Raji (cell line): ENCODE results near the gene SUGCT.

ENCODE experiments used
- POLR2A ChIP-seq: IDR thresholded peaks from 2 replicates; pipeline ENCODE4 v1.6.1; 2011; ENCODE audit warnings: low read depth, low read length, control low read depth; ENCODE audit not compliant: insufficient read depth

The SUGCT gene

DNA sequence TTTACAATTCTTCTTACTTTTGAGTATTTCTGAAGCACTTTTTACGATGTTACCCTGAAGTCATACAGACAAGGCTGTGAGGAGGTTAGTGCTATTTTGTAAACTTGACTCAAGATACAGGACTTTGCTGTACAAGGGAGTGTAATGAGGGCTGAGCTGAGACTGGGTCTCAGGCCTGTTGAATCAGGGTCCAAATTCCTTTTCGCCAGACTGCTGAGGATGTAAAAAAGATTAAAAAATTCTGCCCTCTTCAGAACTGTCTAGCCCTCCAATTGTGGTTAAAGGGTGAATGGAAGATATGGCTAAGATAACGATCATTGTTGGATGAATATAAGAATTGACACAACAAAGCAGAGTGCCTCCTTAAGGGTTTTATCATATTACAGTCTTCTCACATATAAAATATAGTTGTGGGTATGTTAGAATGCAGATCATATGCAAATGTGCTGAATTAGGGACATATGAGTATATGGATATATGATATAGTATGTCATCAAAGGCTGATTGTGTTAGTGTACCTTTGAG lies 165.4 kb downstream of the SUGCT start:
- TF ChIP-seq POLR2A, result no peak

DNA sequence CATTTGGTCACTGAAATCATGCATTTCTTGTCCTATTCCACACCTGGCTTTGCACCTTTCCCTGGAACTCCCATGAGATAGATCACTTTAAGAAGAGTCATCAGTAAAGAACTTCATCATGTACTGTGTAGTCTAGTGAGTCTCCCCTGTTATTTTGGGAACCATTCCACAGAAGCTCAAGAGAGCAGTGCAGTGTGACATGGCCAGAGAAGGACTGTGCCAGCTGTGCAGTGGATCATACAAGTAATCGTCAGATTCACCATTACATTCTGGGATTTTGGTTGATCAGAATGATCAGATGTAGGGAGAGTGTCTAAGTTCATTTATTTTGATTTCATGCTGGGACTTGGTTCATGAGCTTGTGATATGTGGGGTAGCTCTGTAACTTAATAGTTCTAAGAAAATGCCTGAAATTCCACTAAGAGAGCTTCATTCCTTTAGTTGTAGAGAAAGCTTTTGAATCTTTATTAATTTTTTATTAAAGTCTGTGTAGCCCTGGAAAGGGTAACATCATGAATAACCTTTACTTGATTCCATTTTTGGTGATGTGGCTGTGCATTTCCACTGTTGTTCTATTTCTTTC lies 166.8 kb downstream of the SUGCT start:
- no peak for TF ChIP-seq POLR2A

DNA sequence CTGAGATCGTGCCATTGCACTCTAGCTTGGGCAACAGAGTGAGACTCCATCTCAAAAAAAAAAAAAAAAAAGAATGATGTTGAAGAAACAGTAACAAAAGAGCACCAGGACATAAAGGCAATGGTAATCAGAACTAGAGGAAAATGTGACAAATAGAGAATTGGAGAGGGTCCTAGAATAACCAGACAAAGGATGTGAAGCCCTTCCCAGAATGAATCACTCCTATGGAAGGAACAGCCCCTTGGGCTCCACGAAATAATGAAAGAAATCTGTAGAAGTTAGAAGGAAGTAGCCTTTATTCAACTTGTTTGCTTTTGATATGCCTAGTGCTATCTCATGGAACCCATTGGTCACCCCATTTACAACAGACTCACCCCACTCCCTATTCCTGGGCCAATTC lies 169.2 kb downstream of the SUGCT start:
- TF ChIP-seq POLR2A, result no peak

DNA sequence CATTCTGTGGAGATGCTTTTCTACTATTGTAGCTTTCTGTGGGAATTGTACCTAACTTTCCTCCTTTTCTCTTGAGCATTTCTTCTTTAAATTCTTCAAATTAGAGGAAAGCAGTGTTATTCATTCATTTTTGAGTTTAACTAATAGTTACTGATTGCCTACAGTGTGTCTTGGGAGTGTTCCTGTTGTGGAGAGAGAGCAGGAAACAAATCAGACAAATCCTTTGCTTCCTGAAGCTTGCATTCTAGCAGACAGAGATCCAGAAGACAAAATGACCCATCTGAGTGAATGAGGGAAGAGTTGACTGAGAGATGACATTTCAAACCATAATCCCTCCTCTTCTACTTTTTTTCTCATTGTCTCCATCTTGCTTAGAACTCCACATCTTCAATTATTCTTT lies 170.4 kb downstream of the SUGCT start:
- TF ChIP-seq POLR2A, result no peak

DNA sequence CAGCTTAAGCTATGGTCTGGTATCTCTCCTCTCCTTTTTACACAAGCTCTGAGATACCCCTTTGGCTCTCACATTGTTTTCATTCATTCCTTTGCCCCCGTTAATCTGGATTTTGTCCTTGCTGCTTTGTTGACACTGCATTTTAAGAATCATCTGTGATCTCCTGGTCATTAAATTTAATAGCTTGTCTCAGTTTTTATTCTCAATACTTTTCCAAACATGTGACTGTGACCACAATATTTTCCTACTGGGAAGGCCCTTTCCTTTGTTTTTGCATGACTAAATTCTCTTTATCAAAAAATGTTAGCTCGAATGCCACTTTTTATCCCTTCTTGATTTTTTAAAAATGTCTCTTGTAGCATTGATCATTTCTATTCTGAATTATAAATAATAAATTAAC lies 171.2 kb downstream of the SUGCT start:
- no peak for TF ChIP-seq POLR2A

DNA sequence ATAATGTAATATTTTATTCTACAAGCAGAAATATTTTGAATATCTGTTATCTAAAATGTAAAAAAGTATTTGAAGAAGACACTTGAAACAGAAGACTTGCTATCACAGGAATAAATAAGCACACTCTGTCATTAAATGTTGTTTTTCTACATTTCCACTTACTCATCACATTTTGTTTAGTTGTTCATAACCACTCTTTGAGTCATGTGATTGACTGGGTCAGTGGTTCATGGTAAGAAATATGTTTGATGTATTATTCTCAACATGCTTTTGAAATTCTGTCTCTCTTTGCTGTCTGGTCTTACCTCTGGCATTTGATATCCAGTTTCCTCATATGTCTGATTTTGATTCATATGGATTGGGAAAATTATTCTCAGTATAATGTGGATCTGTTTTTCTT lies 171.8 kb downstream of the SUGCT start:
- TF ChIP-seq POLR2A, result no peak

DNA sequence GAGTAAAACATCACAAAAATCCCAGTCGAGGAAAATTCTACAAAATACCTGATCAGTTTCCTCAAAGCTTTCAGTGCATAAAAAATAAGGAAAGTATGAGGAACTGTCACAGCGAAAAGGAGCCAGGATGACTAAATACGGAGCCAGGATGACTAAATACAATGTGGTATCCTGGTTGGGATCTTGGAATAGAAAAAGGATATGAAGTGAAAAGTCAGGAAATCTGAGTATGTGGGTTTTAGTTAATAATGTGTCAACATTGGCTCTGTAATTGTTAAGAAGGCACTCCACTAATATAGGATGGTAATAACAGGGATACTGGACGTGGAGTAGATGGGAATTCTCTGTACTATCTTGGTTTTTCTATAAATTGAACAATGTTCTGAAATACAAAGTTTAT lies 175.5 kb downstream of the SUGCT start:
- TF ChIP-seq POLR2A, result no peak

DNA sequence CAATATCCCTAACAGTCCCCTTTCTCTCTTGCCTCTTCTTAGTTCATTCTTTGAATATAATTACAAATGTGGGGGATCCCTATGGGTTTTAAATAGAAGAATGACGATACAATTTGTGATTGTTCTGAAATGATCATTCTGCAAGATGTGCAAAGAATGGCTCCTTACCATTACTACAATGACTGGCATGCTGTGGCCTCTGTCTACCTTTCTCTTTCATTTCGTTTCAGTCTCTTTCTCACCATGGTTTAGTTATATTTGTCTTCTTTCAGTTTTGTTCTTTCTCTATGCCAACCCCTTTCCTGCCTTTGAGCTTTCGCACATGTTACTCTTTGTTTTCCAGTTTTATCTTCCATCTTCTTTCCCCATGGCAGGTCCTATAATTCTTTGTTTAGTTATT lies 176.5 kb downstream of the SUGCT start:
- TF ChIP-seq POLR2A, result no peak

DNA sequence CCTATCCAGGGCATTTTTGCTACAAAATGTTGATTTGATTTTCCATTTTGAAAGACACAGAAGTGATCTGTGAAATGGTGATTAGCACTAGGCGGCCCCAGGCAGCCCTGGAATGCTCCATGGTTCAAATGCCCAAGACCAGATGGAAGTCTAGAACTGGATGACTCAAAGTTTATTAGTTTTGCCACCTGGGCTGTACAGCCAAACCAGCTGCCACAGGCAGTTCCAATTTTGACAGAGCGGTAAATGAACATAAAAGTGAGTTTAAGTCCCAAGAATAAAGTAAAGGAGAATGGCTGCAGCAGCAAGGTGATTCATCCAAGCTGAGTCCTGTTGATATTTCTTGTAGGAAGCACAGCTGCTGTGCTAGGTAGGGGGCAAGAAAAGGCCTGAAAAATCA lies 180.5 kb downstream of the SUGCT start:
- no peak for TF ChIP-seq POLR2A

DNA sequence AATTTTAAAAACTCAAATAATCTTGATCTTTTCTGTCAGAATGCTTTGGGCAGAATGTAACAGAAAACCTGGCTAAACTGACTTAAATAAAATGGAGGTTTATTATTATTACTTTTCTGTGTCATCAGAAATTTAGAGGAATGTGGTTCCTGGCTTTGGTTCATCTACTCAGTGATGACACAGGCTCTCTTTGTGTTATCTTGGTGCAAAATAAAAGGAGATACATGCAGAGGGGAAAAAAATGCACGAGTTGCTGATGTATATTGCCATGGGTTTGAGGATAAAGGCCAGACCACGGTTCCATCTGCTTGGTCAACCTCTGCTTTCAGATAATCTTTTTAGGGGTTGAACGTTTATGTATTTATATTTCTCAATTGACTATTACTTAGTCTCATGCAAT lies 181.4 kb downstream of the SUGCT start:
- no peak for TF ChIP-seq POLR2A

DNA sequence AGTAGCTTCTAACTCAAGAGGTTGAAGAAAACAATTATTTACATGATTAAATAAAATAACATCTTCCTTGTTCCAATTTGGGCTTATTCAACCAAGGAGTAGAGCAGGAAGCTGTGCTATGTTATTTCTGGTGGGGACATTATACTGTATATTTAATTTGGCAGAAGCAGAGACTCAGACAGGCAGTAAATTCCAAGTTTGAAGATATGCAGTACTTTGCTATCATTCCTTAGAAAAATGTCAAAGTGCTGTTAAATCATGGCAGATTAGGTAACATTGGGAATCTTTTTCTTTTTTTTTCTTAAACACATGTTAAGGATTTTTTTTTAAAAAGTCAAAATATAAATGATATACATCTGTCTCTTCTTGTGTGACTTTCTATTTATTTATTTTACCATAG lies 190.1 kb downstream of the SUGCT start:
- no peak for TF ChIP-seq POLR2A

DNA sequence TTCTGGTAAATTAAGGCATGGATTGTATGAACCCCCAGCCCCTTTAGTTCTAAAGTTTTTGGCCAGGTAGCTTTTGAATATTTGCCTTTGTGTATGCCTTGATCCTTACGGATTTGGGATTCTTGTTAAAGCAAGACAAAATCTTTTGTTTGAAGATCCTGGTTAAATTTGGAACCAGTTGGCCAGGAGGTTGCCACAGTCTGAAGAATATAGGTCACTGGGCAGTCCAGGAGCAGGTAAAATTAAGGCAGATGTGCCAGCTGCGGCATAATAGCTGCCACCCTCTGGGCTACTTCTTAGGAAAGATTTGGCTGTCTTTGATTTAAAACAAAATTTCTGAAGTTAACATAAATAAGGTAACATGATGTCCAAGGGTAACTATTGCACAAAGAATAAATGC lies 192.3 kb downstream of the SUGCT start:
- no peak for TF ChIP-seq POLR2A

DNA sequence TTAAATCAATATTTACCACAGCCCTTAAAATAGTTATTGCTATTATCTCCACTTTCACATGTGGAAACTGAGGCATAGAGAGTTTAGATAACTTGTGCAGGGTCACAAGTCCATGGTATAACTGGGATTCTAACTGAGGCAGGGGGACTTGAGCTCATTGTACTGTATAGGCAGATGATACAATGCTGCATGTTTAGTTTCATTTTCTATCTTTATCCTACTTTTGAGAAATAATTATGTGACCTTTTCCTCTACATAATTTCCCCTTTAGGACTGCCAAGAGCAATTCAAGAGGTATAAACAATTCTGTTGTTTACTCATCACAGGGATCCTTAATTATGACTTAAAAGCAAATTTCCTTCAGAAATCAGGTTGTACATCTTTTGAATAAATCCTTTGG lies 193.1 kb downstream of the SUGCT start:
- no peak for TF ChIP-seq POLR2A

DNA sequence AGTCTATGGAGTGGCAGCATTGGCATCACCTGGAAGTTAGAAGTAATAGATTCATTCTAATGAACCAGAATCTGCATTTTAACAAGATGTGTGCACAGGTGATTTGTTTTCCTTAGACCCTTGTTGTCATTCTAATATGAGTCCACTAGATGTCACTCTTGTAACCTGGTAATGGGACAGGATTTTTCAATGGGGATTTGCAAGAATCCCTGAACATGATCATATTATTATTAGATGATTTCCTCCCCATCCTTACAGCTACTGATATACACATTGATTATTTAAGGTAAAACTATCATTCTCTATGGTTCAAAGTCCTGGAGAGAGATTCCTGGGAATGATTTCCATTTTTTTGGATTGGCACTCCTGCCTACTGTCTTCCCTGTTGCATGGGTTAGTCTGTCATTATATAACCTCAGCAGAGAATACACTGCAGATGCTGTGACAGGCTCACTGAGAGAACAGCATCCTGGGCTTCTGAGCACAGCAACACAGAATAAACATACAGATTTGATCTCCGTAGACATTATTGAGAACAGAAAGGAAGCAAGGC lies 194.9 kb downstream of the SUGCT start:
- no peak for TF ChIP-seq POLR2A

DNA sequence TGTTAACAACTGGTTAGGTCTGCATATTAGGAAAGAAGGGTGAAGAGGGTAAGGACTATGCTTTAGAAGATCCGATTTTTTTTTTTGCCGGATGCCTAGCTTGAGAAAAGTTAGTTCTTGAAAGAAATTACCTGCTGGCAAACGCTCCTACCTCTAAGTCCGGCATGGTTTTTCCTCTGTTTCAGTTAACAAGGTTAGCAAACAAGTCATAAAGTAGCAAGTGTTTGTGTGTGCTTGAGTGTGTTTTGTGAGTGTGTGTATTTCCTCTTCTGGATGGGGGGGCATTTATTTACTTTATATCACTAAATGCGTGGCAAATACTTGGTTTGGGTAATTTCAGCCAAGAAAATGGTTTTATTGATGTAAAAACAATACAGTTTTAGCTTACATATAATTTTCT lies 195.6 kb downstream of the SUGCT start:
- TF ChIP-seq POLR2A, result no peak

DNA sequence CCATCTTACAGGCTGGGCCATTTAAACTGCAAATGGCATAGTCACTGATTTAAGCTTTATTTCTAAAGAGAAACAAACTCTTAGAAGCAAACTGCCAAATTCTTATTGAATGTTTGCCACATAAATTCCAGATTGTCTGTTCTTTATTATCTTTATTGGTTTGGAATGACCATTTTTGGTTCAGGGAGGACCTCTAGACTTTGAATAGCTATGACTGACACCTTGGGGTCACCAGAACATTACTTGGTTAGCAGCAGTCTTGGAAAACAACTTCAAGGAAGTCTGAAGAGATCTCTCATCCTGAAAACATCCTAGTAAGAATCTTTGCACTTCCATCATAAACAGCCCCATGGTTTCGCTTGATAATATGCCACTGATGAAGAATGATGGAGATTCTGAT lies 197.1 kb downstream of the SUGCT start:
- TF ChIP-seq POLR2A, result no peak

DNA sequence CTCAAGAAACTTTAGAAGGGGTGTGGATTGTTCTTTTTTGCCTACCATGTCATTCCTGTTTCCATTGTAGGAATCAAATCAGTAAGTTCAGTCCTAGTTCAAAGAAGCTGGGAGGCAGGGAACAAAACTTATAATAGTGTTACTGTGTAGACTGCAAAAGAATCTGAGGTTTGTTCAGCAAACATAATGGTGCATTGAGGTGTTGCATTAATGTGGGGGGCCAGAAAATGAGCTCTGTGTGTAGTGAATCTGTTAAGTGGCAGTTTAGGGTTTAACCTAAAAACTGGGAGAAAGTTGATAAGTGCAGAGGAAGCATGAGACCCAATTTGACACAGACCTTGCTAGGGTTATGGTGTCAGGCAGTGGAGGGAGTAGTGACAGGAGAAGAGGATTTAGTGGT lies 197.7 kb downstream of the SUGCT start:
- TF ChIP-seq POLR2A, result no peak
